Astrocyte (in vitro differentiated cells and primary cell): ENCODE results near the gene ENPP6. TPM values are rescaled to one million over a fixed set of nuclear protein-coding genes. Genes with fewer than 3 reads are reported as not detected.

Experiments used
- DNase-seq: peaks from one replicate; pipeline ENCODE4 v3.0.0-alpha.2; 2010; ENCODE audit warnings: low read depth
- FAIRE-seq: peaks from 2 replicates; lab custom pipeline; 2011; peaks lifted over from hg19 to GRCh38; lab: Jason Lieb, UNC
- H2AFZ ChIP-seq: 2 replicates; pipeline ENCODE4 v1.6.0; 2012; ENCODE audit warnings: low read depth, low read length, inconsistent platforms
- H3K27ac ChIP-seq: 2 replicates; pipeline ENCODE4 v1.5.1; 2011; ENCODE audit warnings: low read depth, low read length, inconsistent platforms
- H3K27me3 ChIP-seq: 2 replicates; pipeline ENCODE4 v1.6.0; 2011; ENCODE audit warnings: low read length, inconsistent platforms; ENCODE audit not compliant: insufficient read depth
- H3K36me3 ChIP-seq: 2 replicates; pipeline ENCODE4 v1.5.1; 2011; ENCODE audit warnings: low read length, inconsistent platforms; ENCODE audit not compliant: insufficient read depth
- H3K4me1 ChIP-seq: 2 replicates; pipeline ENCODE4 v1.5.1; 2011; ENCODE audit warnings: low read length, inconsistent platforms; ENCODE audit not compliant: insufficient read depth
- H3K4me2 ChIP-seq: 2 replicates; pipeline ENCODE4 v1.6.0; 2012; ENCODE audit warnings: low read length, inconsistent platforms
- H3K4me3 ChIP-seq: 2 replicates; pipeline ENCODE4 v1.5.1; 2011; ENCODE audit warnings: low read depth, mild to moderate bottlenecking, low read length, inconsistent platforms; ENCODE audit not compliant: insufficient read depth
- H3K79me2 ChIP-seq: 2 replicates; pipeline ENCODE4 v1.6.0; 2012; ENCODE audit warnings: mild to moderate bottlenecking, low read length, inconsistent platforms; ENCODE audit not compliant: insufficient read depth
- H3K9ac ChIP-seq: 2 replicates; pipeline ENCODE4 v1.6.0; 2012; ENCODE audit warnings: mild to moderate bottlenecking, low read length, inconsistent platforms
- H3K9me3 ChIP-seq: 2 replicates; pipeline ENCODE4 v1.5.1; 2012; ENCODE audit warnings: low read depth, mild to moderate bottlenecking, low read length, inconsistent platforms; ENCODE audit not compliant: insufficient read depth
- H4K20me1 ChIP-seq: 2 replicates; pipeline ENCODE4 v1.6.0; 2012; ENCODE audit warnings: low read length, inconsistent platforms; ENCODE audit not compliant: insufficient read depth
- H3K27ac Mint-ChIP-seq: one replicate; pipeline ENCODE4 v1.8.0; 2021; ENCODE audit warnings: mild to moderate bottlenecking, mixed read lengths; ENCODE audit not compliant: unreplicated experiment
- H3K27me3 Mint-ChIP-seq: one replicate; pipeline ENCODE4 v1.8.0; 2021; ENCODE audit warnings: low read depth, mixed read lengths; ENCODE audit not compliant: unreplicated experiment
- H3K36me3 Mint-ChIP-seq: one replicate; pipeline ENCODE4 v1.8.0; 2021; ENCODE audit warnings: low read depth, mixed read lengths; ENCODE audit not compliant: unreplicated experiment
- H3K4me1 Mint-ChIP-seq: one replicate; pipeline ENCODE4 v1.8.0; 2021; ENCODE audit warnings: low read depth, mixed read lengths; ENCODE audit not compliant: unreplicated experiment
- H3K4me3 Mint-ChIP-seq: one replicate; pipeline ENCODE4 v1.8.0; 2021; ENCODE audit warnings: mild to moderate bottlenecking, moderate library complexity, mixed read lengths; ENCODE audit not compliant: unreplicated experiment
- H3K9me3 Mint-ChIP-seq: one replicate; pipeline ENCODE4 v1.8.0; 2021; ENCODE audit warnings: mild to moderate bottlenecking, mixed read lengths; ENCODE audit not compliant: unreplicated experiment
- EZH2 ChIP-seq: IDR thresholded peaks from 2 replicates; pipeline ENCODE4 v1.6.1; 2012; ENCODE audit warnings: mild to moderate bottlenecking, low read length, inconsistent platforms; ENCODE audit not compliant: insufficient read depth
- total RNA-seq: library from RNA; stranded (reverse); gene quantifications from 2 replicates; pipeline ENCODE4 v1.2.1, GENCODE V29; 2021
- TF ChIP-seq, protein P1 (sequence below): IDR thresholded peaks from 2 replicates; pipeline ENCODE4 v1.5.1; 2011; ENCODE audit warnings: low read depth, mild to moderate bottlenecking, inconsistent platforms, low read length, moderate library complexity; ENCODE audit not compliant: insufficient read depth

Gene ENPP6
- total RNA-seq, 1 donor from 2014 or later: 0.50 TPM

DNA sequence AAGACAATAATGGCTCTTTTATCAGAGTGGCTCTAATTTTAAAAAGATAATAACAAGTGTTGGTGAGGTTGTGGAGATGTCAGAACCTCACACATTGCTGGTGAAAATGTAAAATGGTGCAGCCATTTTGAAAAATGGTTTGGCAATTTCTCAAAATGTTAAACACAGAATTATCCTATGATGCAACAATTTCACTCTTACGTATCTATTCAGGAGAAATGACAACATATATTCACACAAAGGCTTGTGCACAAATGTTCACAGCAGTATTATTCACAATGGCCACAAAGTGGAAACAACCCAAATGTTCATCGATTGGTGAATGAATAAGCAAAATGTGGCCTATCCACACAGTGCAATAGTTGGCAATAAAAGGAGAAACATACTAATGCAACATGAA, 24.7 kb downstream of the ENPP6 start:
- H3K4me1 Mint-ChIP-seq: peaks cover 16% of the 10 kb centered on the region
- Histone ChIP-seq H3K9me3 (no peaks in the 10 kb centered on the region), H2AFZ (no peak overlapping the region), H3K79me2 (no peaks in the 10 kb centered on the region), H3K4me1 (no peaks in the 10 kb centered on the region), H3K9ac (no peak overlapping the region), H4K20me1 (no peaks in the 10 kb centered on the region), H3K27ac (no peak overlapping the region), H3K36me3 (no peaks in the 10 kb centered on the region), H3K27me3 (no peaks in the 10 kb centered on the region), H3K4me3 (no peak overlapping the region), H3K4me2 (no peak overlapping the region)
- H3K27ac Mint-ChIP-seq: no peak overlapping the region
- peaks cover 8% of the 10 kb centered on the region for H3K27me3 Mint-ChIP-seq
- H3K9me3 Mint-ChIP-seq: peaks cover 3% of the 10 kb centered on the region
- H3K36me3 Mint-ChIP-seq: no peaks in the 10 kb centered on the region
- TF ChIP-seq, protein P1, sequence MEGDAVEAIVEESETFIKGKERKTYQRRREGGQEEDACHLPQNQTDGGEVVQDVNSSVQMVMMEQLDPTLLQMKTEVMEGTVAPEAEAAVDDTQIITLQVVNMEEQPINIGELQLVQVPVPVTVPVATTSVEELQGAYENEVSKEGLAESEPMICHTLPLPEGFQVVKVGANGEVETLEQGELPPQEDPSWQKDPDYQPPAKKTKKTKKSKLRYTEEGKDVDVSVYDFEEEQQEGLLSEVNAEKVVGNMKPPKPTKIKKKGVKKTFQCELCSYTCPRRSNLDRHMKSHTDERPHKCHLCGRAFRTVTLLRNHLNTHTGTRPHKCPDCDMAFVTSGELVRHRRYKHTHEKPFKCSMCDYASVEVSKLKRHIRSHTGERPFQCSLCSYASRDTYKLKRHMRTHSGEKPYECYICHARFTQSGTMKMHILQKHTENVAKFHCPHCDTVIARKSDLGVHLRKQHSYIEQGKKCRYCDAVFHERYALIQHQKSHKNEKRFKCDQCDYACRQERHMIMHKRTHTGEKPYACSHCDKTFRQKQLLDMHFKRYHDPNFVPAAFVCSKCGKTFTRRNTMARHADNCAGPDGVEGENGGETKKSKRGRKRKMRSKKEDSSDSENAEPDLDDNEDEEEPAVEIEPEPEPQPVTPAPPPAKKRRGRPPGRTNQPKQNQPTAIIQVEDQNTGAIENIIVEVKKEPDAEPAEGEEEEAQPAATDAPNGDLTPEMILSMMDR: no peak
- TF ChIP-seq EZH2: no peak
- no peak overlapping the region for H3K4me3 Mint-ChIP-seq
- FAIRE-seq (no peak), DNase-seq (no peak)

DNA sequence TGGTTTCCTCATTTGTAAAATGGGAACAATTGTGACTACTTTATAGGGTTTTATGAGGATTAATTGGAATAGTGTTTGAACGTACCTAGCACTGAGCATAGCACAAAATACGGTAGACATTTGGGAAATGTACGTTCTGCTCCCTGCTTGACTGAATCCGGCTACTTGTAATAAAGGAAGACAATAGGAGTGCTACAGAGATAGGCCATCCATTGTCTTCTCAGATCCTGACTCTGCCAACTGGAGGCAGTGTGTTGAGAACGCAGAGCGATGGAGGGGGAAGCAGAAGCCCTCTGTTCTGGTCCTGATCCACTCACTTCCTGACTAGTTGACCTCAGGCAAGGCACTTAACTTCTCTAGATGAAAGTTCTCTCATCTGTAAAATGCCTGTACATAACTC, 26.4 kb downstream of the ENPP6 start:
- Mint-ChIP-seq H3K9me3 (peaks cover 2% of the 10 kb centered on the region), H3K27me3 (peaks cover 7% of the 10 kb centered on the region)

DNA sequence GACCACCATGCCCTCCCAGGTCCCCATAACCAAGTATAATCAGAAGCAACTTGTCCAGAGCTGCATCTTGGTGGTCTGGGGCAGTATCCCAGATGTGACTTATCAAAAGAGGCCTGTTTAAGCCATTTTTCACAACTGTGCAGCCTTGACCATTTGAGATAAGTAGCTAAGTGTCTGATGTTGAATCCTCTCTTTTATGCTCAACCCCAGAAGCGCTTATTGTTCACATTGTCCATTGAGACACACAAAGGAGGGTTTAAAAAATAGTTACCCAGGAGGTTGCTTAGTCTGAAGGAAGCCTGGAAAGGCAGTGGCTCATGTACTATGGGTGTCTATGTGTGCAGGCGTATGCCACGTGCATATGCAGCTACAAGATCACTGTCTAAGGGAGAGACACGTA, 27.0 kb downstream of the ENPP6 start:
- H3K9ac ChIP-seq: no peak overlapping the region
- no peaks in the 10 kb centered on the region for H3K9me3 ChIP-seq
- no peaks in the 10 kb centered on the region for H4K20me1 ChIP-seq
- H3K27ac Mint-ChIP-seq: no peak overlapping the region
- H3K27ac ChIP-seq: no peak overlapping the region
- peaks cover 8% of the 10 kb centered on the region for H3K27me3 Mint-ChIP-seq
- no peak overlapping the region for H3K4me3 ChIP-seq
- no peaks in the 10 kb centered on the region for H3K79me2 ChIP-seq
- H3K4me1 Mint-ChIP-seq: peaks cover 10% of the 10 kb centered on the region
- peaks cover 4% of the 10 kb centered on the region for H3K9me3 Mint-ChIP-seq
- no peak overlapping the region for H2AFZ ChIP-seq
- DNase-seq (no peak), FAIRE-seq (no peak)
- H3K36me3 Mint-ChIP-seq: peaks cover 7% of the 10 kb centered on the region
- H3K36me3 ChIP-seq: no peaks in the 10 kb centered on the region
- no peak overlapping the region for H3K4me3 Mint-ChIP-seq
- no peaks in the 10 kb centered on the region for H3K4me1 ChIP-seq
- no peaks in the 10 kb centered on the region for H3K27me3 ChIP-seq
- no peak overlapping the region for H3K4me2 ChIP-seq
- no peak for TF ChIP-seq EZH2
- TF ChIP-seq, protein P1: no peak

More for the DNA sequence above, 26.4 kb downstream of the ENPP6 start:
- DNase-seq (no peak), FAIRE-seq (no peak)
- TF ChIP-seq EZH2: no peak
- TF ChIP-seq, protein P1: no peak
- Histone ChIP-seq H2AFZ (no peak overlapping the region), H4K20me1 (no peaks in the 10 kb centered on the region), H3K27me3 (no peaks in the 10 kb centered on the region), H3K9me3 (no peaks in the 10 kb centered on the region), H3K36me3 (no peaks in the 10 kb centered on the region), H3K79me2 (no peaks in the 10 kb centered on the region), H3K4me1 (no peaks in the 10 kb centered on the region), H3K27ac (no peak overlapping the region), H3K4me2 (no peak overlapping the region), H3K9ac (no peak overlapping the region), H3K4me3 (no peak overlapping the region)
- no peak overlapping the region for H3K27ac Mint-ChIP-seq
- H3K4me1 Mint-ChIP-seq: peaks cover 10% of the 10 kb centered on the region
- H3K36me3 Mint-ChIP-seq: peaks cover 6% of the 10 kb centered on the region
- no peak overlapping the region for H3K4me3 Mint-ChIP-seq
